ENCODE results near the gene CKMT1B.
"Not testable (repeated sequence)": the region's sequence is repeated elsewhere in the genome, so short reads cannot be mapped to it uniquely, and the experiment has no call there.

CKMT1B gene

DNA sequence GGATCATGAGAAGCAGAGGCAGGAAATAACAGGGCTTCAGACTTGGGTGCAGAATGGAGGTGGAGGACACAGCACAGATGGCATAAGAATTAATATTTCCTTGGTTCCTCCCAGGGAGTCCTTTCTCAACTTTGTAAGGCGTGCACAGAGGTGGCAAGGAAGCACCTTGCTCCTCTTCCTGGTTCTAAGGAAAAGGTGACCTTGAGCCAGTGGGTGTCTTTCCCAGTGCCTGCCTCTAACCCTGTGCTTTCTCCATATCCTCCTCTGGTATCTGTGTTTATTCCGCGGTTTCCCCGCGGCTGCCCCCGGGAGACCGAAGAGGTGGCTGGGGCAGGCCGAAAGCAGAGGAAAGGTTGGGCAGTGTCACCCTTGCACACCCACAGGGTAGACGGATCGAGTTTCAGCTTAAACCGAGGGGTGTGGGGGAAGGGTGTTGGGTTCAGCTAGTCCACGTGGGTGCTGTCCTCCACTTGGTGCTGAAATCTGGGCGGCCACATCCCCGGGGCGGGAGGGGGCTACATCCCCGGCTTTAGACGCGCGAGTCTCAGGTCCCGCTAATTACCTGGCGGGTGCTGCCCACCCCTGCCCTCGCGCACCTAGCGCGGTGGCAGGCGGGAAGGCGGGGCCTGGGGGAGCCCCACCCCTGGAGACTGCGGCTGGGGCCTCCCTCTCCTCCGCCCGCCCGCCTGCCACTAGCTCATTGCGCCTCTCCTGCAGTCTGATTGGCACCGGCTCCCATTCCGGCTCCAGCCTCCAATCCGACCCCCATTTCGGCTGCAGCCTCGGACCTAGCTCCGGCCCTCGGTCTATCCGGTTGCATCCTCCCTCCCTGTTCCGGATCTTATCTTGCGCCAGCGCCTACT is at the start of gene CKMT1B:
Gene CKMT1B, plus strand, starts transcription at position 700 of the 863 bp plus-strand sequence. CDS start 192 bp downstream, outside the sequence.
- not testable (repeated sequence) for DNase-seq (ENCODE audit: low spot score)

DNA sequence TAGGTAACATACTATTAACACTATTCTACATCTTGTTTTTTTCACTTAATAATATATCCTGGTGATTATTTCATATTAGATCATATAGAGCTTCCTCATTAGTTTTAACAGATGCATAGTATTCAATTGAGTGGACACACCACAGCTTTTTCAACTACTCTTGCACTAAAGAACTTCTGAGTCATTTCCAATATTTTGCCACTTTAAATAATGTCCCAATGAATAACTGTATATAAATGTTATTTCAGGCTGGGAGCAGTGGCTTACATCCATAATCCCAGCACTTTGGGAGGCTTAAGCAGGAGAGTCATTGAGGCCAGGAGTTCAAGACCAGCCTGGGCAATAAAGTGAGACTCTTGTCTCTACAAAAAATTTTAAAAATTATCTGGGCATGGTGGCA is 49.6 kb upstream of the CKMT1B start:
- DNase-seq (ENCODE audit: low spot score) = no peak

DNA sequence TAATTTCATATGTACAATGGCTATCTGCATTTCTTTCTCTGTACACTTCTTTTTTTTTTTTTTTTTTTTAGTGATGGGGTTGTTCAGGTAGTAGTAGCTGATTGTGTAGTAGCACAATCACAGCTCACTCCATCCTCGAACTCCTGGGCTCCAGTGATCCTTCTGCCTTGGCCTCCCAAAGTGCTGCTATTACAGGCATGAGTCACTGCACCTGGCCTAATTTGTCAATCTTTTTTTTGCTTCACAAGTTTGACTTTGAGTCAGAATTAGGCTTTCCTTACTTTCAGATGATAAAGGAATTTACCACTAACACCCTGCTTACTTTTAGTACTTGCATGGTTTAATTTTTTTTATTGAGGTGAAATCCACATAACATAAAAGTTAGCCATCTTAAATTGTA is 48.4 kb upstream of the CKMT1B start:
- no peak for DNase-seq (ENCODE audit: low spot score)

DNA sequence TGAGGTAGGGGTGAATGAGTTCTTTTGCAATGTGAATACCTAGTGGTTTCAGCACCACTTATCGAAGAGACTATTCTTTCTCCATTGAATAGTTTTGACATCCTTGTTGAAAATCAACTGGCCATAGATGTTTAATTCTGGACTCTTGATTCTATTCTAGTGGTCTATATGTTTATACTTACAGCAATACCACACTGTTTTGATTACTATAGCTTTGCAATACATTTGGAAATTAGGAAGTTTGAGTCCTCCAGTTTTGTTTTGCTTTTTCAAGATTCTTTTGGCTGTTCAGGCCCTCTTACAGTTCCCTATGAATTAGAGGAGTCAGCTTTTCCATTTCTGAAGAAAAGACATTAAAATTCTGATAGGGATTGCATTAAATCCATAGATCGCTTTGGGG is 46.3 kb upstream of the CKMT1B start:
- DNase-seq (ENCODE audit: low spot score) = no peak

DNA sequence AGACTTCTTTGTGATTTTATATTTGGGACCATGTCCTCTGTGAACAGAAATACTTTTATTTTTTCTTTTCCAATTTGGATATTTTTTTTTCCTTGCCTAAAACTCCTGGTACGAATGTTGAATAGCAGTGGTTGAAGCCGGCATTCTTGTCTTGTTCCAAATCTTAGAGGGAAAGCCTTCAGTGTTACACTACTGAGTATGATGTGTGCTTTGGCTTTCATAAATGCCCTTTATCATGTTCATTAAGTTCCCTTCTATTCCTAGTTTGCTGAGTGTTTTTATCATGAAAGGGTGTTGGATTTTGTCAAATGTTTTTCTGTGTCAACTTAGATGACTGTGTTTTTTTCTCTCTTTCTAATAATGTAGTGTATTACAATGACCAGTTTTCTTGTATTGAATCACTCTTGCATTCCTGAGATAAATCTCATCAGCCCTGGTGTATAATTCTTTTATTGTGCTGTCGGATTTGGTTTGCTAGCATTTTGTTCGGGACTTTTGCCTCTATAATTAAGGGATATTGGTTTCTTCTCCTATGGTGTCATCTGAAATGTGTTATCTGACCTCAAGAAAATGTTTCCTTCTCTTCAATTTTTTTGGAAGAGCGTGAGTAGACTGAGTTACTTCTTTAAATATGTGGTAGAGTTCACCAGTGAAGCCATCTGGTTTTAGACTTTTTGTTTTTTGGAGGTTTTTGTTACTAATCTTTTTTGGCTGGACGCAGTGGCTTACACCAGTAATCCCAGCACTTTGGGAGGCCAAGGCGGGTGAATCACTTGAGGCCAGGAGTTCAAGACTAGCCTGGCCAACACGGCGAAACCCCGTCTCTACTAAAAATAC is 43.1 kb upstream of the CKMT1B start:
- DNase-seq (ENCODE audit: low spot score) = no peak

DNA sequence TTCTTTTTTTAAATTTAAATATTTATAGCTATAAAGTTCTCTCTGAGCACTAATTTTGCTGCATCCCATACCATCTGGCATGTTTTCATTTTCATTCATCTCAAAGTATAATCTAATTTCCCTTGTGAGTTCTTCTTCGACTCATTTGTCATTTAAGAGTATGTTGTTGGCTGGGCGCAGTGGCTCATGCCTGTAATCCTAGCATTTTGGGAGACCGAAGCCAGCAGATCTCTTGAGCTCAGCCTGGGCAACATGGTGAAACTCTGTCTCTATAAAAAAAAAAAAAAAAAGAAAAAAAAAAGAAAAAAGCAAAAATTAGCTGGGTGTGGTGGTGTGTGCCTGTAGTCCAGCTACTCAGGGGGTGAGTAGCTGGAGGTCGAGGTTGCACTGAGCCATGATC is 41.6 kb upstream of the CKMT1B start:
- no peak for DNase-seq (ENCODE audit: low spot score)

DNA sequence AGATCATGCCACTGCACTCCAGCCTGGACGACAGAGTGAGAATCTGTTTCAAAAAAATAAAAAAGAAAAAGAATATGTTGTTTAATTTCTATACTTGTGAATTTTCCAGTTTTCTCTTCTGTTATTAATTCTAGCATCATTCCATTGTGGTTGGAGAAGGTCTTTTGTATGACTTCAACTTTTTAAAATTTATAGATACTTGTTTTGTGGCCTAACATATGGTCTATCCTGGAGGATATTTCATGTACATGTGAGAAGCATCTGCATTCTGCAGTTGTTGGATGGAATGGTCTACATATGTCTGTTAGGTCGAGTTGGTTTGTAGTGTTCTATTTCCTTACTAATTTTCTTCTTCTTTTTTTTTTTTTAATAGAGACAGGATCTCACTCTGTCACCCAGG is 40.8 kb upstream of the CKMT1B start:
- DNase-seq (ENCODE audit: low spot score) = no peak

DNA sequence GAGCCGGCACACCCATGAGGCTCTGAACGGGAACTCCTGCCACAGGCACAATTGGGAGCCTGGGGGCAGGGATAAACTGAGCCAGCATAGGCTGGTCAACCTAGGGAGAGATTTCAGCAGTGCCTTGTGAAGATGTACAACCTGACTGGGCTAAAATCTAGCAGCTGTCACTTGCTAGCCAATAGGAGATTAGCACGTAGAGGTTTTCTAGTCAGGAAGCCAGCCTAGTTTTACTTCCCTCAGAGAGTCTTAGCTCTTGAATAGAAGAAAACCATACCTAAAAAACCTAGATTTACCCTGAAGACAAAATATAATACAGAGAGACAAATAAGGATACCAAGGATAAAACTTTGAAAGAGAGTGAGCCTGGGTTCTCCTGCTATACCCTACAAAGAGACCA is 31.1 kb upstream of the CKMT1B start:
- DNase-seq (ENCODE audit: low spot score) = not testable (repeated sequence)

DNA sequence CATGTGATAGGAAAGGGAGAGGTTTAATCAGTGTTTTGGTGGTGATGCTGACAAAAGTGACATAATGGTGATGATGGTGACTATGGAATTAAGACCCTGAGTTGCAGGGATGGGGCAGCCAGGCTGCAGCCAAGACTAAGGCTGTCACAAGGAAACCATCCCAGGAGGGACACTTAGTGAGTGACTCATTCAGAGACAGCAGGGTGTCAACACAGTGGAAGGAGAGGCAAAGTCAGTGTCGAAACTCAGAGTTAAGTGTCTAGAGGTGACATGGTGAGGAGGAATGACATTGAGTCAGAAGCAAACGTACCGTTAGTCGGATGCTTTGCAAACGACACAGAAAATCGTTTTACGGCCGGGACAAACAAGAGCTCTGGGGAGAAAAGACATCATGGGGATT is 30.0 kb upstream of the CKMT1B start:
- not testable (repeated sequence) for DNase-seq (ENCODE audit: low spot score)

DNA sequence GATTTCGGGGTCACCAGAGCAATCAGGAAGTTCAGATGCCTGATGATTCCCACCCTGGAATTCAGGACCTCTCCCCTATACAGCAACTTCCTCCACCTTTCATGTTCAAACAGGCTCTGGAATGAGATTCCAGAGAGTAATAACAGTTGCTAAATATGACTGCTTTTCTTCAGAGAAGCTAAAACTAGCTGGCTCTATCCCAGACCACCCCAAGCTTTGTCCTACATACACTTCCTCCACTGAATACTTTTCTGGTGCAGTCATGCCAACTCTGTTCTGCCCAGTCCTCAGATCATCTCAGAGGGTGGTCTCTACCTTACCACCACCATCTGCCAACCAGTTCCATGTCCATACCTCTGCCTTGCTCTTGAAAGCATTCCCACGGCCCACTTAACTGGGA is 27.2 kb upstream of the CKMT1B start:
- DNase-seq (ENCODE audit: low spot score) = not testable (repeated sequence)

DNA sequence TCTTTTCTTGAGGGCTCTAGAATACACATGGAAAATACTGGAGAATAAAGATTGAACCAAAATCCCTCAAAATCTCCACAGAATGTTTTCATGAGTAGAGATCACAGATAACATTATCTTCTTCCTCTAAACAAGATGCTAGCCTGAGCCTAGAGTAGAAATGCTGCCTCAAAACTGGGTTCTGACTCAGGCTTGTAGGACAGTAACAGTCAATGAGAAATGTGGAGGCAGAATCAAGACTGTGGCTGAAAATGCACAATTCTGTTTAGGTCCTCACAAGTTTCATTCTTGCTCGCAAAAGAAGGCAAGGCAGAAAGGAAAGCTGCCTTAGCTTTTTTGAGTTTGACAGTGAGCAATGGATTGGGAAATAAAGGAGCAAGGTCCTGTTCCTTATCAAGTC is 19.2 kb upstream of the CKMT1B start:
- not testable (repeated sequence) for DNase-seq (ENCODE audit: low spot score)

DNA sequence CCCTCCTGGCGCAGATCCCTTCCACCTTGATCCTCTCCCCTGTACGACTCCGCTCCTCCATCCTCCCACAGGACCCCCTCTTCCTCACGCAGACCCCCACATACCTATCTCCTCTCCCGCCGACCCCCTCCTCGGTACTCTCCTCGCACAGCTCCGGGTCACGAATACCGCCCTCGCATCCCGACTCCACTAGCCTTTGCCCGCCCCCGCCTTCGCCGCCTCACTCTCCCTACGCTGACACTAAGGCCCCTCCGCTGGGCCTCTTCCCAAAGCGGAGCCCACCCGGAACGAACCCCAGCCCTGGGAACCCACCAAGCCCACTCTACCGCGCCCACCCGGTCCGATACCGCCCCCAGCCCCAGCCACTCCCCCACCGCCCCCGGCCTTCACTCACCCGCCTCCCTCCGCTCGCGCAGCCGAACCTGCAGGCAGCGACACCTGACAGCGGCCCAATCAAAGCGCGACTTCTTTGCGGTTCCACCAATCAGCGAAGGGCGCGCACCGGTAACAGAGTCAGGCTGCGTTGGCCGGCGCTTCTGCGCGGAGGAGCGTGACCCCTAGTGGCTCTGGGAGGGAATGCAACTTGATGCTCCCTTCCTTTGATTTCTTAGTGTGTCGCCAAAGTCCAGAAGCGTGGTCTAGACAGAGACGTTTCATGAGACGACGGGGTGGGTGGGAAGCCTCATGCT is 3.9 kb upstream of the CKMT1B start, which contains the start of gene PPIP5K1:
Gene PPIP5K1, minus strand, starts transcription at position 431 of the 689 bp plus-strand sequence. CDS start 5,704 bp downstream, outside the sequence.
- DNase-seq (ENCODE audit: low spot score) = not testable (repeated sequence)

DNA sequence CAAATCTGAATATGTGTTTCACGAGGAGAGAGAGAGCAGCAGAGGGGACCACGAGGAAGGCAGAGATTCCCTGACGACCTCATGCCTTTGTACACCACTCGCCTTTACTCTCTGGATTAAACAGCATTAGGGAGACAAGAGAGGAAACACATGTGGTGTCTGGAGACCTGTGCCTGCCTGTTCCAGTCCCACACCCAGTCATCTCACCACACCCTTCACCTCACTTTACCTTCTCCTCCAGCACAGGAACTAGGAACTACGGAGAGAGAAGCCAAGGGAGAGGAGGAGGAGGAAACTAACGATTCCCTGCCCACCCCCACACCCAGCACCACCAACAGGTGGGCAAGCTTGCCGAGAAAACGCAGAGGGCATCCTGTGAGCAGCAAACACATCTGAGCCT is 986 bp upstream of the CKMT1B start:
- not testable (repeated sequence) for DNase-seq (ENCODE audit: low spot score)

DNA sequence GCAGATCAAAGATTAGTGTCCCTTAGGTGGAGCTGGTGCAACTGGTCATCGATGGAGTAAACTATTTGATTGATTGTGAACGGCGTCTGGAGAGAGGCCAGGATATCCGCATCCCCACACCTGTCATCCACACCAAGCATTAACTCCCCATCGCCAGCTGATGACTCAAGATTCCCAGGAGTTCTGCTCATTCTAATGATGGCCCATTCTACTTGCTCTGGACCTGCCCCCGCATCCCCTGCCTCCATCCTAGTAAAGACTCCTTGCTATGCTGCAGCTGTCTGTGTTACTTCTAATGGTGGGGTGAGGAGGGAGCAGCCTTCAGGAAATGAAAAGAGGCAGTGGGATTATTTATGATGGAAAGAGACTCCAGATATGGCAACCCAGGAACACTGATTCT is 5.3 kb downstream of the CKMT1B start:
- DNase-seq (ENCODE audit: low spot score) = not testable (repeated sequence)

DNA sequence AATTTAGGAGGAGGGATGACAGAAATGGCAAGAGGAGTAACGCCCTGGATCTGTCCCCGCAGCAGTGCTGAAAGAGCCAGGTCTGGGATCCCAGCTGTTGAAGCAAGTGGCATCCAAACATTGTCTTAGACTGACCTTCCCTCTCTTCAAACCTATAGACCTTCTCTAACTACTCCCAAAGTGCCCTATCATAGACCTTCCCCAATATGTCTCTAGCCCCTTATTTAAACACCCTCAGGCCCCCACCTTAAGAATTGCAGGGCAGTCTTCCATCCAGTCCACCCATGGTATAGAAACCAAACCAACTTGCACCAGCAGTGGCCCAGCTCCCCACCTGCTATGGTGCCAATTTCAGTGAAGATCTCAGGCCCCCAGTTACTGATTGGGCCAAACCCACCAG is 6.4 kb downstream of the CKMT1B start:
- DNase-seq (ENCODE audit: low spot score) = not testable (repeated sequence)

DNA sequence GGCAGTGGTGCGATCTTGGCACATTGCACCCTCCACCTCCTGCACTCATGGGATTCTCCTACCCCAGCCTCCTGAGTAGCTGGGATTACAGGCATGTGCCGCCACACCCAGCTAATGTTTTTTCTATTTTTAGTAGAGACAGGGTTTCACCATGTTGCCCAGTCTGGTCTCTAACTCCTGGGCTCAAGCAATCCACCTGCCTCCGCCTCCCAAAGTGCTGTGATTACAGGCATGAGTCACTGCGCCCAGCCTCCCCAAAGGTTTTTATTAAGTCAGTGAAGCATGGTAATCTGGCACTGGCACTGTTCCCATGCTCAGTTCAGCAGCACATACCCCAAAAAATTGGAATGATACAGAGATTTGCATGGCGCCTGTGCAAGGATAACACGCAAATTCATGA is 8.4 kb downstream of the CKMT1B start:
- DNase-seq (ENCODE audit: low spot score) = not testable (repeated sequence)

DNA sequence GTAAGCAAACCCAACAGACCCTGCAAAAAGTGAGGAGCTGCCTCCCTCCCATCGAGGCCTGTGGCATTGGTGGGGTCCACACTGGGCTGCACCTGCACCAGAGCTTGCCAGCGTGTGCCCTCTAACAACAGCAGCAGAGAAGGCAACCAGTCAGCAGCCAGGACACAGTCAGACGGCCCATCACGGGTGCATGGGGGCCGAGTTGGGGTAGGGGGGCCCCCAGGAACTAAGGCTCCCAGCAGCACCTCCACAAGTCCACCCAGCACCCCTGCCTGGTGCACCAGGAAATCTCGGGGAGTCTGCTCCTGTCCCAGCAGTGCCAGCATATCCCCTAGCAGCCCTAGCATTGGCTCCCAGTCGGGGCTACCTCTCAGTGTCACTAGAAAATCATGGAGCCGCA is 23.9 kb downstream of the CKMT1B start:
- not testable (repeated sequence) for DNase-seq (ENCODE audit: low spot score)

DNA sequence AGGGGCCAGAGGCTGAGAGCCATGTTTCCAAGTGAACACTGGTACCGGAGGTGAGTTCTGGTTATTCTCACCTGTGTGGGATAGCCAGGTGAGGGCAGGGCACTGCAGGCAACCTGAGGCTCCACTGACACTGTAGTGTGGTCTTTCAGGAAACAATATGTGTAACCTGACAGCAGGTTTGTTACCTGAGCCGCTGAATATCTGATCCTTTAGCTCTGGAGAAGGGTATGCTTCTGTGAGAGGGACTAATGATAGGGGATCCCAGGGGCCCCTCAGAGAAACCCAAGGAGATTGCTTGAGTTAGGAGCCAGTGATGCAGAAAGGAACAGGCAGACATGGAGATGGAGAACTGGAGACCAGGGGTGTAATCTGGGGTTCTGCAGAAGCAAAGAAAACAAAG is 24.9 kb downstream of the CKMT1B start, which contains the start of gene STRC:
Gene STRC, minus strand, starts transcription at position 101 of the 400 bp plus-strand sequence. Its CDS starts 78 bp downstream, at position 23.
- not testable (repeated sequence) for DNase-seq (ENCODE audit: low spot score)

DNA sequence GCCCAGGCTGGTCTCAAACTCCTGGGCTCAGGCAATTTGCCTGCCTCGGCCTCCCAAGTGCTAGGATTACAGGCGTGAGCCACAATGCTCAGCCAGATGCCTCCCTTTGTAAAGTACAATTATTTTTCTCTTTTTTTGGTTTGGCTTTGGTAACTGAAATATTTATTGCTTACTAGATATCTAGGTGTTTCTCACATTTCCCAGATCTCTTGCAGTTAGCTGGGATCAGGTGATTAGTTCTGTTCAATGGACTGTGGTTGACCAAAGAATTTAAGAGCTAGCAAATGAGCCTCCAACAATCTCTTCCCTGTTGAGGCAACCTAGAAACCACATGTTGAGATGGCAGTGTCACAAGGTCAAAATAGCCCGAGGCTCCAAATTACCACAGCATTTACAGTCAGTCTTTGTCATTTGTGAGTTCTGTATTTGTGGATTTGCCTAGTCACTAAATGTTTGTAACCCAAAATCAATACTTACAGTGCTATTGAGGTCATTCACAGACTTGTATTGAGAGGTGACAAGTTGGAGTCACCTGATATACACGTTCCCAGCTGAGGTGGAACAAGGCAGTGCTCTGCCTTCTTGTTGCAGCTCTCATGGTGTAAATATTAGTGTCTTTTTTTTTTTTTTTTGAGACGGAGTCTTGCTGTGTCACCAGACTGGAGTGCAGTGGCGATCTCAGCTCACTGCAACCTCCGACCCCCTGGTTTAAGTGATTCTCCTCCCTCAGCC is 28.4 kb downstream of the CKMT1B start:
- not testable (repeated sequence) for DNase-seq (ENCODE audit: low spot score)

DNA sequence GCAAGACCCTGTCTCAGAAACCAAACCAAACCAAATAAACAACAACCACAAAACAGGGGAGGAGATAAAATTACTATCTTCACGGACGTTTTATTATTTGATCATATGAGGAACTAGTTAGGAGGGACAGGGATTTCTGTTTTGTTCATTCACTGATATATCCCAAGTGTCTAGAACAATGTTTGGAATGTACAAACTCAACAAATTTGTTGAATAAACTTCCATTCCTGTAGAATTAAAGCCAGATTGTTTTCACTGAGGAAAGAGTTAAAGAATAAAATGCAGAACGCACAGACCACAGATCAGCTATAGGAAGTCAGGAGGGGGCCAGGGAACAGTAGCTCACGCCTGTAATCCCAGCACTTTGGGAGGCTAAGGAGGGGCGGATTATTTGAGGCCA is 31.3 kb downstream of the CKMT1B start:
- no peak for DNase-seq (ENCODE audit: low spot score)

DNA sequence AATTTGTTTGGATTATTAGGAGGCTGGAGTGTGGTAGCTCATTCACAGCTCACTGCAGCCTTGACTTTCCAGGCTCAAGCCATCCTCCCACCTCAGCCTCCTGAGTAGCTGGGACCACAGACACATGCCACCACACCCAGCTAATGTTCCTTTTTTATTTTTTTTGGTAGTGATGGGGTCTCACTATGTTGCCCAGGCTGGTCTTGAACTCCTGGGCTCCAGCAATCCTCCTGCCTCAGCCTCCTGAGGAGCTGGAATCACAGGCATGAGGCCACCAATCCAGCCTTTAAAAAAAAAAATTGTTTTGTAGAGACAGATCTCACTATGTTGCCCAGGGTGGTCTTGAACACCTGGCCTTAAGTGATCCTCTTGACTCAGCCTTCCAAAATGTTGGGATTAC is 33.1 kb downstream of the CKMT1B start:
- DNase-seq (ENCODE audit: low spot score) = not testable (repeated sequence)
